Activated CD4-positive, alpha-beta T cell treated with anti-CD3 and anti-CD28 coated beads for 48 hours (primary cell): ENCODE data around the gene EIF4G3.
"Not testable (repeated sequence)": the region's sequence is repeated elsewhere in the genome, so short reads cannot be mapped to it uniquely, and the experiment has no call there.

Experiments
- DNase-seq: peaks from one replicate; pipeline ENCODE4 v3.0.0-alpha.2; 2020

EIF4G3 gene

GRCh38 chr1:21099034-21099868, 77.4 kb downstream of the EIF4G3 start:
- no peak for DNase-seq

- DNase-seq = no peak
These were observed 78.3 kb downstream of the EIF4G3 start for GRCh38 chr1:21098186-21098915.

- DNase-seq = no peak
These were observed 79.0 kb downstream of the EIF4G3 start for GRCh38 chr1:21097729-21098128.

- DNase-seq = no peak
These were observed 80.7 kb downstream of the EIF4G3 start for GRCh38 chr1:21095976-21096375.

- DNase-seq = not testable (repeated sequence)
These were observed 82.4 kb downstream of the EIF4G3 start for GRCh38 chr1:21094282-21094681.

GRCh38 chr1:21093271-21093958, 83.3 kb downstream of the EIF4G3 start:
- DNase-seq = not testable (repeated sequence)

GRCh38 chr1:21092545-21092944, 84.2 kb downstream of the EIF4G3 start:
- DNase-seq = not testable (repeated sequence)

- DNase-seq = peak; percentile 18
These were observed 85.5 kb downstream of the EIF4G3 start for GRCh38 chr1:21091053-21091690.

GRCh38 chr1:21090463-21090862, 86.2 kb downstream of the EIF4G3 start:
- no peak for DNase-seq

- DNase-seq = no peak
These were observed 87.0 kb downstream of the EIF4G3 start for GRCh38 chr1:21089731-21090130.

- no peak for DNase-seq
These were observed 87.4 kb downstream of the EIF4G3 start for GRCh38 chr1:21089299-21089698.

- peak; percentile 28 for DNase-seq
These were observed 92.4 kb downstream of the EIF4G3 start for GRCh38 chr1:21084111-21084810.

- DNase-seq = no peak
These were observed 94.6 kb downstream of the EIF4G3 start for GRCh38 chr1:21082073-21082472.

- no peak for DNase-seq
These were observed 99.6 kb downstream of the EIF4G3 start for GRCh38 chr1:21077085-21077484.

GRCh38 chr1:21072721-21073120, 104.0 kb downstream of the EIF4G3 start:
- no peak for DNase-seq

GRCh38 chr1:21069549-21069948, 107.1 kb downstream of the EIF4G3 start:
- DNase-seq = no peak

- no peak for DNase-seq
These were observed 107.8 kb downstream of the EIF4G3 start for GRCh38 chr1:21068937-21069336.

- no peak for DNase-seq
These were observed 109.0 kb downstream of the EIF4G3 start for GRCh38 chr1:21067551-21068227.

GRCh38 chr1:21066356-21067012, 110.2 kb downstream of the EIF4G3 start:
- no peak for DNase-seq

- DNase-seq = no peak
These were observed 110.8 kb downstream of the EIF4G3 start for GRCh38 chr1:21065851-21066250.

GRCh38 chr1:21064057-21064456, 112.6 kb downstream of the EIF4G3 start:
- no peak for DNase-seq
